Renal cortex interstitium (tissue), 11 donors: Measurements from ENCODE around the gene NOL3. TPM values are rescaled to one million over a fixed set of nuclear protein-coding genes. Genes with fewer than 3 reads are reported as not detected.

ENCODE experiments used
- DNase-seq, 11 donors: peaks; one replicate each; pipeline ENCODE4 v3.0.0-alpha.2; 2013; ENCODE audit warnings: low read depth in 9 of 11, low spot score in 4 of 11; ENCODE audit errors: extremely low read depth in 1 of 11
- polyA plus RNA-seq, 3 donors: library from polyadenylated mRNA; unstranded; fragments of 120-200 nt; gene quantifications; one replicate each; pipeline ENCODE4 v1.2.1, GENCODE V29; 2013; ENCODE audit not compliant: insufficient read length in 3 of 3

The NOL3 gene
- polyA plus RNA-seq, 3 donors = 4.9 to 7.6 (median 6.1) TPM

DNA sequence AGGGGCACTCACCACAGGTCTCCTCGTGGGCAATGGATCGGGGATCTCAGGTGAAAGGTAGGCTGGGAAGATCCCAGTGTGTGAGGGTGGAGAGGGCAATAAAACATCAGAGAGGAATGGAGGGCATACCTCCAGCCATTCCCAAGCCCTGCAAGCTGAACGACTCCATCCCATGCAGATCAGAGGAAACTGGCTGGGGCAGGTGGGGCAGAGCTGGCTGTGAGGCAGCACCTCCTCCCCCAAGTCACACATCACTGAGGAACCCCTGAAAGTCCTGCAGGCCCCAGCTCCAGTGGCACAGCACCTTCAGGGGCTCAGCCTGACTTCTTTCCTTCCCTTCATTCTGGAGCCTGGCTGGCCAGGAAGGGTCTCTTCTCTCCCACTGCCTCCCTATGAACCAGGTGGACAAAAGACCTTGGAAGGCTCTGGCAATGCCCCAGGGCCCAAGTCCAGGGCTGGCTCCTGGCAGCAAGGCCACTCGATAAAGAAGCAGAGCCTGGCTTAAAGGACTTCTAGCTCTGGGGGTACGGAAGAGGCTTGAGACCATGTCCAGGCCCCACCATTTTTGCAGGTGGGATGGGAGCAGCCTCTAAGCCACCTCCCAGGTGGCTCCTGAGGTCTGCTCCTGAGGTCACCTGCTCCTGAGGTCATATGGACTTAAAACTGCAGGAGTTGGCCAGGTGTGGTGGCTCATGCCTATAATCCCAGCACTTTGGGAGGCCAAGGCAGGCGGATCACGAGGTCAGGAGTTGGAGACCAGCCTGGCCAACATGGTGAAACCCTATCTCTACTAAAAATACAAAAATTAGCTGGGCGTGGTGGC is 43.1 kb downstream of the NOL3 start:
- no peak for DNase-seq

DNA sequence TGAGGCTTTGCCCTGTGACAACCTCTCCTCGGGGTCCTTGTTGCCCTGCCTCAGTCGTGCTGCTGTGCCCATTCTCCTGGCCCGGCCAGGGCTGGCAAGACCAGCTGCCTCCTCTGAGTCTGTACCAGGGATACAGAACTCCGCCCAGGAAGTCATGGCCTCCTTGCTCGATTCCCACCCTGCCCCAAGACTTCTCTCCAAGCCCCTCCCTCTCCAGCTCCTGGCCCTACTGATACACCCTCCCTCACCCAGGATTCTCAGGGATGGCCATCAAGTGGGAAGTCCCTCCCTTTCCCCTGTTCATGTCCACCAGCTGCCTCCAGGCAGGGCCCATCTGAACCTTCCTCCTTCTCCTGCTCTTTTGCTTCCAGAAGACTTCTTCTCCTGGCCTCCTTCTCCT is 45.4 kb downstream of the NOL3 start:
- no peak for DNase-seq

- no peak for DNase-seq
These were observed 46.5 kb downstream of the NOL3 start for GRCh38 chr16:67216612-67217490.

DNA sequence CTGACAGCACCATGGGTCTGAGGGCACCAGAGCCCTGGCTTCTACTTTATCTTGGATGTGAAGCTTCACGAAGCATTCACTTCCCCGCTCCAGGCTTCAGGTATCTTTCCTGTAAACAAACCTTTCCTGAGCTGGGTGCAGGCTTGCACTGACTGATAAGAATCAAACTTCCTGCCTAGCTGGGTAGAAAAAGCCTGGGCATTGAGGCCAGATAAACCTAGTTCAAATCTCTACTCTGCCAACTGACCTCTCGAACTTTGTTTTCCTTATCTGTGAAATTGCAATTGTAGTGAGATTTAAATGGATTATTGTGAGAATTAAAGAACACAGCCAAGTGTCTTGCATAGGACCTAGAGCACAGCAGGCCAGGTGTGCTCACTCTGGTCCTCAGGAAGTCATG is 53.7 kb downstream of the NOL3 start:
- no peak for DNase-seq

Other genes with a start within 250 kb of the NOL3 start
- gene RRAD, start 245.0 kb upstream of the NOL3 start, polyA plus RNA-seq = 1 to 10 TPM; 2.2 to 4.1 (median 2.4) TPM
- gene CIAO2B, start 236.1 kb upstream of the NOL3 start, polyA plus RNA-seq = 100 to 1,000 TPM in 2 of 3 donors, 10 to 100 TPM in 1; 81.7 to 105 (median 103) TPM
- gene CES2, start 235.0 kb upstream of the NOL3 start, polyA plus RNA-seq = 10 to 100 TPM; 41.5 to 50.6 (median 43.1) TPM
- gene CES3, start 209.3 kb upstream of the NOL3 start, polyA plus RNA-seq = 1 to 10 TPM; 2.1 to 5.1 (median 2.8) TPM
- 10 to 100 TPM in 1 of 3 donors, 1 to 10 TPM in 2; 7.6 to 13.5 (median 8.5) TPM for gene CES4A, start 181.9 kb upstream of the NOL3 start, polyA plus RNA-seq
- 10 to 100 TPM; 71.7 to 76.4 (median 75.3) TPM for gene CBFB, start 141.4 kb upstream of the NOL3 start, polyA plus RNA-seq
- 10 to 100 TPM; 23.9 to 28.2 (median 25.0) TPM for gene PHAF1, start 60.6 kb upstream of the NOL3 start, polyA plus RNA-seq
- gene B3GNT9, start 19.5 kb upstream of the NOL3 start, polyA plus RNA-seq = 10 to 100 TPM in 1 of 3 donors, 1 to 10 TPM in 2; 8.9 to 12.1 (median 9.8) TPM
- gene TRADD, start 10.6 kb upstream of the NOL3 start, polyA plus RNA-seq = 1 to 10 TPM; 3.6 to 6.9 (median 4.8) TPM
- 1 to 10 TPM; 1.2 to 2.8 (median 1.9) TPM for gene FBXL8, start 10.6 kb upstream of the NOL3 start, polyA plus RNA-seq
- gene HSF4, start 5.8 kb upstream of the NOL3 start, polyA plus RNA-seq = 1 to 10 TPM; 1.6 to 3.8 (median 1.8) TPM
- 10 to 100 TPM; 37.9 to 60.3 (median 41.5) TPM for gene MATCAP1, start 13.4 kb downstream of the NOL3 start, polyA plus RNA-seq
- 1 to 10 TPM; 4.3 to 6.3 (median 6.1) TPM for gene EXOC3L1, start 19.6 kb downstream of the NOL3 start, polyA plus RNA-seq
- gene E2F4, start 21.6 kb downstream of the NOL3 start, polyA plus RNA-seq = 10 to 100 TPM; 50.9 to 67.2 (median 59.5) TPM
- 1 to 10 TPM; 3.6 to 6.5 (median 5.6) TPM for gene ELMO3, start 28.6 kb downstream of the NOL3 start, polyA plus RNA-seq
- gene TMEM208, start 56.6 kb downstream of the NOL3 start, polyA plus RNA-seq = 10 to 100 TPM; 34.2 to 48.7 (median 45.8) TPM
- gene FHOD1, start 76.9 kb downstream of the NOL3 start, polyA plus RNA-seq = 10 to 100 TPM; 34.4 to 47.7 (median 46.9) TPM
- gene SLC9A5, start 78.4 kb downstream of the NOL3 start, polyA plus RNA-seq = 1 to 10 TPM; 3.4 to 5.5 (median 3.9) TPM
- gene PLEKHG4, start 109.0 kb downstream of the NOL3 start, polyA plus RNA-seq = 10 to 100 TPM; 13.0 to 17.1 (median 13.1) TPM
- 1 to 10 TPM; 1.2 to 2.4 (median 1.4) TPM for gene KCTD19, start 156.2 kb downstream of the NOL3 start, polyA plus RNA-seq
- 10 to 100 TPM in 1 of 3 donors, 1 to 10 TPM in 2; 3.2 to 11.5 (median 4.6) TPM for gene LRRC36, start 156.3 kb downstream of the NOL3 start, polyA plus RNA-seq
- 10 to 100 TPM; 52.5 to 62.1 (median 55.9) TPM for gene TPPP3, start 223.0 kb downstream of the NOL3 start, polyA plus RNA-seq
- 10 to 100 TPM in 2 of 3 donors, 1 to 10 TPM in 1; 9.6 to 18.0 (median 12.9) TPM for gene ZDHHC1, start 245.9 kb downstream of the NOL3 start, polyA plus RNA-seq